ENCODE results near the gene PDYN.

GRCh38 chr20:1946762-1947534, 46.9 kb downstream of the PDYN start:
- TF ChIP-seq CTCF (IDR thresholded peaks at IDR 0.05): no peak
- peak; percentile 54 for TF ChIP-seq EZH2 (IDR thresholded peaks at IDR 0.05)
- TF ChIP-seq EZH2phosphoT487 (IDR thresholded peaks at IDR 0.05): peak; percentile 70
